MM.1S (cell line): ENCODE measurements around the gene CSF1.

Experiments used
- DNase-seq: peaks from one replicate; pipeline ENCODE4 v3.0.0-alpha.2; 2015
- H2AFZ ChIP-seq: fragments of 300-600 bp; sonication (generic); 2 replicates; pipeline ENCODE4 v1.6.0; 2016; ENCODE audit warnings: antibody characterized with exemption, low read length
- H3F3A ChIP-seq: fragments of 300-600 bp; sonication (generic); 2 replicates; pipeline ENCODE4 v1.6.1; 2016; ENCODE audit warnings: mild to moderate bottlenecking, antibody characterized with exemption, low read length, moderate library complexity, mixed read lengths; ENCODE audit not compliant: insufficient read depth
- H3K27ac ChIP-seq: fragments of 300-600 bp; sonication (generic); 2 replicates; pipeline ENCODE4 v1.5.1; 2016; ENCODE audit warnings: mild to moderate bottlenecking, low read length
- H3K27me3 ChIP-seq: fragments of 300-600 bp; sonication (generic); replicated peaks from 2 replicates; pipeline ENCODE4 v1.6.0; 2016; ENCODE audit warnings: low read length; ENCODE audit not compliant: insufficient read depth
- H3K36me3 ChIP-seq: fragments of 300-600 bp; sonication (generic); replicated peaks from 2 replicates; pipeline ENCODE4 v1.6.1; 2016; ENCODE audit warnings: mild to moderate bottlenecking, low read length, mixed read lengths; ENCODE audit not compliant: insufficient read depth
- H3K4me1 ChIP-seq: fragments of 300-600 bp; sonication (generic); 2 replicates; pipeline ENCODE4 v1.6.1; 2016; ENCODE audit warnings: low read length, mixed read lengths
- H3K4me2 ChIP-seq: fragments of 300-600 bp; sonication (generic); 2 replicates; pipeline ENCODE4 v1.6.0; 2016; ENCODE audit warnings: low read depth, low read length
- H3K4me3 ChIP-seq: fragments of 300-600 bp; sonication (generic); 2 replicates; pipeline ENCODE4 v1.5.1; 2016; ENCODE audit warnings: low read length, mixed read lengths
- H3K79me2 ChIP-seq: fragments of 300-600 bp; sonication (generic); 2 replicates; pipeline ENCODE4 v1.6.1; 2016; ENCODE audit warnings: mixed run types, low read length, mixed read lengths
- H3K9ac ChIP-seq: fragments of 300-600 bp; sonication (generic); 2 replicates; pipeline ENCODE4 v1.6.1; 2016; ENCODE audit warnings: low read length, mixed read lengths
- H3K9me2 ChIP-seq: fragments of 300-600 bp; sonication (generic); replicated peaks from 2 replicates; pipeline ENCODE4 v1.6.1; 2016; ENCODE audit warnings: mild to moderate bottlenecking, low read length, mixed read lengths; ENCODE audit not compliant: insufficient read depth
- H3K9me3 ChIP-seq: fragments of 300-600 bp; sonication (generic); replicated peaks from 2 replicates; pipeline ENCODE4 v1.6.1; 2016; ENCODE audit warnings: mild to moderate bottlenecking, low read length, mixed read lengths; ENCODE audit not compliant: insufficient read depth
- H4K20me1 ChIP-seq: fragments of 300-600 bp; sonication (generic); 2 replicates; pipeline ENCODE4 v1.6.1; 2016; ENCODE audit warnings: mild to moderate bottlenecking, low read length, moderate library complexity, mixed read lengths; ENCODE audit not compliant: insufficient read depth
- CTCF ChIP-seq: fragments of 300-600 bp; sonication (generic); IDR thresholded peaks from 2 replicates; pipeline ENCODE4 v1.5.1; 2016; ENCODE audit warnings: antibody characterized with exemption, low read length, mixed read lengths
- EZH2 ChIP-seq: fragments of 300-600 bp; sonication (generic); optimal IDR thresholded peaks from 2 replicates; pipeline ENCODE3; 2017; ENCODE audit warnings: low read depth, mild to moderate bottlenecking, antibody characterized with exemption, low read length, mixed read lengths
- EZH2phosphoT487 ChIP-seq: fragments of 300-600 bp; sonication (generic); IDR thresholded peaks from 2 replicates; pipeline ENCODE4 v1.6.1; 2018; ENCODE audit warnings: antibody characterized with exemption, low read length

CSF1 gene

DNA sequence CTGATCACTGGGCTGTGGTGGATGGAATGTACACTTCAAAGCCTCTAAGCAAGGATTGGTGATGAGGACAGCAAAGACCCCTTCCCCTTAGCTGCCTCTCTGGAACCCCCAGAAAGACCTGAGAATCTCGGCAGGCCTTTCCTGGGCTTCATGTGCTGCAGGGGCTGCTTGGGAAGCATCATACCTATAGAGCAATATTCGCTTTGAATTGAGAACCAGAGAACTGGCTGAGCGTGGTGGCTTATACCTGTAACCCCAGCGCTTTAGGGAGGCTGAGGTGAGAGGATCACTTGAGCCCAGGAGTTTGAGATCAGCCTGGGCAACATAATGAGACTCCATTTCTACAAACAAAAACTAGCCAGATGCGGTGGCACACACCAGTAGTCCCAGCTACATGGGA lies 22.0 kb downstream of the CSF1 start:
- H3K27me3 ChIP-seq = no peaks in the 10 kb centered on the region
- H3K36me3 ChIP-seq = no peaks in the 10 kb centered on the region
- H3K79me2 ChIP-seq = no peaks in the 10 kb centered on the region
- no peaks in the 10 kb centered on the region for H3K4me1 ChIP-seq
- H3K9me2 ChIP-seq = no peaks in the 10 kb centered on the region
- H4K20me1 ChIP-seq = no peaks in the 10 kb centered on the region
- no peak overlapping the region for H2AFZ ChIP-seq
- DNase-seq = no peak
- no peak overlapping the region for H3K4me3 ChIP-seq
- no peak overlapping the region for H3K9ac ChIP-seq
- TF ChIP-seq CTCF = no peak
- TF ChIP-seq EZH2phosphoT487 = no peak
- TF ChIP-seq EZH2 = no peak
- H3K4me2 ChIP-seq = no peak overlapping the region
- H3F3A ChIP-seq = no peaks in the 10 kb centered on the region
- no peak overlapping the region for H3K27ac ChIP-seq
- no peaks in the 10 kb centered on the region for H3K9me3 ChIP-seq

GRCh38 chr1:109933856-109934711 lies 23.4 kb downstream of the CSF1 start:
- H3K4me2 ChIP-seq = no peak overlapping the region
- no peak overlapping the region for H3K9ac ChIP-seq
- no peak for DNase-seq
- no peaks in the 10 kb centered on the region for H3K9me2 ChIP-seq
- H3K9me3 ChIP-seq = no peaks in the 10 kb centered on the region
- H2AFZ ChIP-seq = no peak overlapping the region
- TF ChIP-seq EZH2 (no peak), EZH2phosphoT487 (no peak), CTCF (no peak)
- no peaks in the 10 kb centered on the region for H3K79me2 ChIP-seq
- no peaks in the 10 kb centered on the region for H3F3A ChIP-seq
- H3K36me3 ChIP-seq = no peaks in the 10 kb centered on the region
- H3K4me3 ChIP-seq = no peak overlapping the region
- no peaks in the 10 kb centered on the region for H4K20me1 ChIP-seq
- H3K27ac ChIP-seq = no peak overlapping the region
- H3K4me1 ChIP-seq = no peaks in the 10 kb centered on the region
- H3K27me3 ChIP-seq = no peaks in the 10 kb centered on the region

DNA sequence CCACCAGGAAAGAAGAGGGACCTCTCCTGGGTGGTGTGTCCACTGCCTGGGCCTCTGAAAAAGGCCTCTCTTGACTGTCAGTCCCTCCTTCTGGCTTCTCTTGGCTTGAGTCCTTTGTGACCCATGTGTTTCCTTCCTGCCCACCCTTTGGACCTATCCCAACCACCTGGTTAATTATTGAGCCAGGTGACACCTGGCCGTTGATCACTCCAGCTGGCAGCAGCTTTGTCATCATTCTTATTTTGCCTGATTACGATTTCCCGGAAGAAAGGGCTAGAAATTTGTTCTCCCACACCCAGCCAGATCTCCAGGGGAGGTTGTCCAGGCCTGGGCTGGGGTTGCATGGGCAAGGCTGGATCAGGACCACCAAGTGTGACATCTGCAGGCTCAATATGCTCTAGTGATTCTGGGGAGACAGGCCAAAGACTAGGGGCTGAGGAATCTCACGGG lies 24.8 kb downstream of the CSF1 start:
- Histone ChIP-seq H3K4me3 (no peak overlapping the region), H3F3A (no peaks in the 10 kb centered on the region), H3K9me3 (no peaks in the 10 kb centered on the region), H2AFZ (no peak overlapping the region), H3K79me2 (no peaks in the 10 kb centered on the region), H3K9me2 (no peaks in the 10 kb centered on the region), H3K36me3 (no peaks in the 10 kb centered on the region), H4K20me1 (no peaks in the 10 kb centered on the region), H3K4me2 (no peak overlapping the region), H3K9ac (no peak overlapping the region), H3K27me3 (no peaks in the 10 kb centered on the region), H3K27ac (no peak overlapping the region), H3K4me1 (no peaks in the 10 kb centered on the region)
- TF ChIP-seq CTCF (no peak), EZH2 (no peak), EZH2phosphoT487 (no peak)
- DNase-seq = no peak
